Stimulated activated CD8-positive, alpha-beta memory T cell treated with anti-CD3 and anti-CD28 coated beads, Interleukin-12 subunit alpha, Interleukin-12 subunit beta, amount 100 ng/mL, for 4 hours (primary cell): Measurements from ENCODE around the gene AMER2.
"Not testable (repeated sequence)": the region's sequence is repeated elsewhere in the genome, so short reads cannot be mapped to it uniquely, and the experiment has no call there.

Experiments used
- DNase-seq: peaks from one replicate; pipeline ENCODE4 v3.0.0-alpha.2; 2020; ENCODE audit warnings: low read depth

AMER2 gene

DNA sequence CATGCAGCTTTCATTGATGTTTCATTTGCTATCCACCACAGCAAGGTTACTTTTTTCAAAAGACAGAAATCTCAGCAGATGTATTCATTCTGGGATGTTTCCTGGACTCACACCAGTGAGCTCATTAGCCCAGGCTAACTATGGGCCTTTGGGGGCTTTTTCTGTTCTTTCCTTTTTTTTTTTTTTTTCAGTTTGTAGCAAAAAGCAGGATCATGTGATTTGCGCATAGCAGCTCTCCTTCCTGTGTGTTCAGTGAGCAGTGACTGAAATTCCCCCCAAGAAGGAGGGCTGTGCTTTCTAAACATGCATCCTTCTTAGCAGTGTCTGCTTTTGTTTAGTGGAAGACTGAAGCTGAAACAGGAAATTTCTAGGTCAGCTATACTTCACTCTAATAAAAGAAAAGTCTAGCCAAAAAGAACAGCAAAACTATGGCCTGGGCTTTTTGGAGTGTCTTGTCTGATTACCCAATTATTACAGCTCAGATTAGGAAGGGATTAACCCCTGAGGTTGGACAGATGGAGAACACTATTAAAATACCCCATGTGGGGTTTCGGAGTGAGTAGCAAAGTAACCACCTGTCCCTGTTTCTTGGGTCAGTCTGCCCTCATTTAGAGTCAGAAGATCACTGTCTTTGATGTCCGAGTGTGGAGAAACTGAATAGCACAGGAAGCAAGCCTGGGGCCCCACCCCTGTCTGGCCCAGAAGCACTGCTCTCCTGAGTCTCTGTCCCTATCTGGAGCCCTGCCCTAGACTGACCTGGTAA is 8.9 kb upstream of the AMER2 start:
- no peak for DNase-seq

DNA sequence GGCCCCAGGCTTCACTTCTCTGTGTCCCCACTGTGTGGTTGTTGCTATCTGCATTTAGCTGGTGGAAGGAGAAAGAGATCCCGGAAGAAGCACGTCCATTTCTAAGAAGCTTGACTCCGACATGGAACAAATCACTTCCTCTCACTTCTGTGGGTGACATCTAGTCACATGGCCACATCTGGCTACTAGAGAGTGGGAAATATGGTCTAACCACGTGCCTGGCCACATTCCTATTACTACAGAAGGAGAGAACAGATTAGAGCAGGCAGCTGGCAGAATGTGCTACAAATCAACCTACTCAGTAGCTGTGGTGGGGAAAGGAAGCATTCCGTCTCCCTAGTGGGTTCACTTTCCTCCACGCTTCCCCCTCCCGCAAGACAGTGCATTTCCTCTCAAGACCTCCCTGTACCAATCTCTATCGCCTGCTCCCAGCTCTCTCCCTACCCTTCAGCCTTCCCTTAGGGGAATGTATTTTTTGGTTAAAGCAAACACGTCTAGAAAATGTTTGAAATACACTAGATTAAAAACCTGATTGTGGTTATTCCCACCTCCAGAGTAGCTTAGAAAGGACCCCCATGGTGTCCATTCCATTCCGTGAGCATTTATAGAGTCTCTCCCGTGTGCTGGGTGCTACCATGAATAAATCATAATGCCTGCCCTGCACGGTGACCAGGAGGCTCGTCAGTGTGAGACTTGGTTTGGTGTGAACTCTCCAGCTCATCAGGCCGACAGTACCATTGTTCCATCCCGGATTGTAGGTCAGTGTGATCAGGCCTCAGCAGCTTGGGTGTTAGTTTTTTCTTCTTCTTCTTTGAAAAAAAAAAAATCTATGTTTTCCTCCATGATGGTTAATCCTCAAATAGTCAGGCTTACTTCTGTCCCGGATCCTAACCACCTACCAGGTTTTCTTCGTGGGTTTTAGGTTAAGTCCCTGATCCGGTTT is 8.0 kb upstream of the AMER2 start:
- no peak for DNase-seq

DNA sequence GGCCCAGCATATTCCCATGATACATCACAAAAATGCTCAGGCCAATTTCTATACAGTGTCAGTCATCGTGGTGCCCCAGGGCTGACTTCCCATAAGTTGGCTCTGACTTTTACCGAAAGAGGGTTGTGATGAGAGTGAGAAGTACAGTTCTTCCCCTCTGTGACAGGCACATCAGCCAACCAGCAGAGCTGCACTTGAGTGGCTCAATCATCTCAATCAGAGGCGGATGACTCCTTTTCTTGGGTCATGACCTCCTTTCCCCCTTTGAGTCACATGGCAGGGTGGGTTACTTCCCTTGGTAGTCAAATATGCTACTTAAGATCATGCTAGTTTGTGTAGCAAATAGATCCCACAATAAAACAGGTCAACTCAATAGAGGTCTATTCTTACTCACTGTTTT is 6.9 kb upstream of the AMER2 start:
- no peak for DNase-seq

DNA sequence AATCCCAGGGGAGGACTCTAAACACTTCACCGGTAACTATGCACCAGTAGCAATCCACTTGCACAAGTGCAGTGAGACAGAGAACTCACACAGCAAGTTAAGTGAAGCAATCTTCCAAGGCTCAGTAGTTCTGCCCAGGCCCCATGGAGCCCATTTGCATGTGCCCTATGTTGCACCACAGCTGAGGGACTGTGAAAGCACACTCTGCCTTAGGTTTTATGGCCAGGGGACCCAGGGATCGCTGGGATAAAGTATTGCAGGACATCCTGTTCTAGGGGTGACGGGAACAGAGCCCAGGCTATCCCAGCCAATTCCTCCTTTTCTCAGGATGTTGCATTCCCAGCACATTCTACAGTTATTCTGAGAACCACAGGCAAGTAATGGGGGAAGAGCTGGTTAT is 6.0 kb upstream of the AMER2 start:
- DNase-seq: no peak

DNA sequence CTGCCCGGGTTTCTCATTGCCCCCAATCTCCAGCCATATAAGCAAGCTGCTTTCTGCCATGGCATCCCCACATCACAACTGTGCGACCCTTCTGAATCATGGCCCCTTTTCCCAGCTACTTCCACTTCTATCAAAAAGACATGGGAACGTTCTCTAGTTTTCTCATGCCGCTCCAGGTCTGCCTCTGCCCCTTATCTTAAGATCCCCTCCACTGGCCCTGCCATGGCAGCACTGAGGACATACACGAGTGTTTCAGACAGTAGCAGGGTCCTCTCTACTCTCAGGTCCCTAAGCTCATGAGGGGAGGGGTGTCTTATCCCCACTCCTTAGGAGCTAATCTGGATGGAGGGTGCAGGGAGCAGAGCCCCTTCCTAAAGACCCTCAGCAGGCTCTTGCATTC is 5.5 kb upstream of the AMER2 start:
- DNase-seq: no peak

DNA sequence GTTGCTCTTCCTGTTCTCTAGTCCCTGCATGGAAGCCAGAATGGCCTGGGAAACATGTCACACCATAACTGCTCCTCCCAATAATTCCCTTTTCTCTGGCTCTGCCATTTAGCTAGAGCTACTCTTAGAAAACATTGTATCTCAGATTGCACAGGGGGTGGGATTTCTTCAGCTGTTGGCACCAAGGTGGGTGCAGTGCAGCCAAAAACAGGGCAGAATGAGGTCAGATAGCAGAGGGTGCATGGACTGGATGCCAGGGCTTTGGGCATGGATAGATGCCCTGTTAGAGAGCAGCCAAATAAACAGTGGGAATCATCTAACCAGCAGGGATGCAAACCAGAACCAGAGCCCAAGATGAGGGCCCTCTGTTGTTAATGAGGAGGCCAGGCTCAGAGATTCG is 4.9 kb upstream of the AMER2 start:
- no peak for DNase-seq

DNA sequence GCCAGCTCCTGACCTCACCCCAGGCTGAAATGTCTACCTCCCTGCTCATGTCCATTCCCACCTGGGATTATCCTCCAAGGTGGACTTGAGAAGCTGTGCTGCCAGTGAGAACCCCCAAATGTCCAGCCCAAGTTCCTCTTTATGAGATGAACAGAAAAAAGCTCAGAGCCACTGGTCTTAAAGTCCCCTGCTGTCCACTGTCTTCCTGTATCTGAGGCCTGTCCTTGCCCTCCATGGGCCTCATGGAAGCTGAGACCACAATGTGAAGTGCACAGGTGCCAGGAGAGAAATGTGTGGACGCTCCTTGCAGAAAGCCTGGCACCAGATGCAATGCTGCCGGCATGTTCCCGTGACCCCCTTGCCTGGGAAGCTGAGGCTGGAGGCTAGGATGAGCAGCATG is 3.3 kb upstream of the AMER2 start:
- DNase-seq: no peak

DNA sequence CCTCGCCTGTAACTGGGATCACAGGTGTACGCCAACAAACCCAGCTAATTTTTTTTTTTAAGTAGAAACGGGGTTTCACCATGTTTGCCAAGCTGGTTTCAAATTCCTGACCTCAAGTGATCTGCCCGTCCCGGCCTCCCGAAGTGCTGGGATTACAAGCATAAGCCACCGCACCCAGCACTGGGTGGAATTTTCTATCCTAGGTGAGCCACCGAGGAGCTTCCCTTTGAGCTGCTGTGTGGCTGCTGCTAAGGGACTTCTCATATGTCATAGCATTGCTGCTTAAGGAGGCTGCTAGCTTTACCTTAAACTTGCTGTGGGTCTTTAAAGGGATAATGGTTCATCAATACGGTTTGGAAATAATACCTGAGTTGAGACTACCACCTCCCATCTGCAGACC is 2.9 kb upstream of the AMER2 start:
- DNase-seq: no peak

DNA sequence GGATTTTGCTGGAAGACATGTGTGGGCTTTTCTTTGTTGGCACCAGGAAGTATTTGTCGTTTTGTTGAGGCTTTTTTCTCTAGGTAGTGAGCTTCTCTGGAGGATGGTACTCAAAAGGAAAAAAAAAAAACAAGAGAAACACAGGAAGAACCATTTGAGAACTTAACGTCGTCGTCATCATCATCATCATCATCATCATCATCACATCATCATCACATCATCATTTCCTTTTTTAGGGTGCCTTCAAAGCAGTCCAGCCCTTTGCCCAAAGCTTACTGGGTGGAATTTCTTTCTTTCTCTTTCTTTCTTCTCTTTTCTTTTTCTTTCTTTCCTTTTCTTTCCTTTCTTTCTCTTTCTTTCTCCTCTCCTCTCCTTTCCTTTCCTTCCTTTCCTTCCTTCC is 2.2 kb upstream of the AMER2 start:
- DNase-seq: no peak

DNA sequence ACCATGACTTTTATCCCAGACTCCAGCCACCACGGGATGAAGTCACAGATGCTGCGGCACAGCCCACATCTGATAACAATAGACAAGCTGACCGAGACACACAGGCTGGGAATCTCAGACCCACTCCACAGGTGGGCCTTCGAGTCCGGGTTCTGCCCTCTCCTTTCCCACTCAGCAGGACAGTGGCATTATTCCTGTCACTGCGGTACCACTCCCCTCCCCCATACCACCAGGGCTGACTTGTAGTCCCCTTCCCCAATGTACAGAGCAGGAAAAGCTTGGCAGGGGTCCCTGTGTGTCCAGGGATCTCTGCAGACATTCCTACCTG is 179 bp upstream of the AMER2 start:
- DNase-seq: no peak

DNA sequence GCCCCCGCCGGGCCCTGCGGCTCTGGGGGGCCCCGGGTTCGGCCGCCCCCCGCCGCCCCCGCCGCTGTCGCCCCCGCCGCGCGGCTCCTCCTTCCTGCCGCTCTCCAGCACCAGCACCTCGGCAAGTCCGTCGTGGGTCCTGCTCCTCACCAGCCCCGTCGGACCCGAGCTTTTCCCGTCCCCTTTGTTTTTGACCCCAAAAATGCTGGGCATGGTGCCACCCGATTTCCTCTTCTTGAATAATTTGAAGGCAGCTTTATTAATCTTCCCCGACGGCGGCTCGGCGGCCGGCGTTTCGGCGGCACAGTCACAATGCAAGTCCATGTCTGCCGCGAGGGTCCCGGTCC is 945 bp downstream of the AMER2 start:
- DNase-seq: no peak

DNA sequence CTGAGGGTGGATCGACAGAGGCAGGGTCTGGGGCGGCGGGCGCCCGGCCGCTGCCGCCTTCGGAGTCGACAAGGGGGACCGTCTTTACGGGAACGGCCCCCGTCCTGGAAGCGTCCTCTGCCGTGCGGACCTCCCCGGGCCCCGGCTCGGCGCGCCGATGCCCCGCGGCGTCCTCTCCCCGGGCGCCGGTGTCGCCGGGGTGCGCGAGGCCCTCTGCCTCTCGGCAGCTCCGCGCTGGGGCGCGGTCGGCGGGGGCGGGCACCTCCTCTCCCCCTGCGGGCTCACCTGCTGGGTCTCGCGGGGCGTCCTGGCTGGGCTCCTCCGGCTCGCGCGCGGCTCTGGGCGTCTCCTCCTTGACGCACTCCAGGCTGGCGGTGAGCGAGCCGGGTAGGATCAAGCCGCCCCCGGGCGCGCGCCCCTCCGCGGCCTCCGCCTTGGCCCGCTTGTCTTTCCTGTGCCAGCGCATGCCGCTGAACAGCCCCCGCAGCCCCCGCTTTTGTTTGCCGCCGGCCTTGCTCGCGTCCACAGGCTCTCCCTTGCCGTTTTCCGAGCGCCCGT is 1.5 kb downstream of the AMER2 start:
- DNase-seq: no peak

DNA sequence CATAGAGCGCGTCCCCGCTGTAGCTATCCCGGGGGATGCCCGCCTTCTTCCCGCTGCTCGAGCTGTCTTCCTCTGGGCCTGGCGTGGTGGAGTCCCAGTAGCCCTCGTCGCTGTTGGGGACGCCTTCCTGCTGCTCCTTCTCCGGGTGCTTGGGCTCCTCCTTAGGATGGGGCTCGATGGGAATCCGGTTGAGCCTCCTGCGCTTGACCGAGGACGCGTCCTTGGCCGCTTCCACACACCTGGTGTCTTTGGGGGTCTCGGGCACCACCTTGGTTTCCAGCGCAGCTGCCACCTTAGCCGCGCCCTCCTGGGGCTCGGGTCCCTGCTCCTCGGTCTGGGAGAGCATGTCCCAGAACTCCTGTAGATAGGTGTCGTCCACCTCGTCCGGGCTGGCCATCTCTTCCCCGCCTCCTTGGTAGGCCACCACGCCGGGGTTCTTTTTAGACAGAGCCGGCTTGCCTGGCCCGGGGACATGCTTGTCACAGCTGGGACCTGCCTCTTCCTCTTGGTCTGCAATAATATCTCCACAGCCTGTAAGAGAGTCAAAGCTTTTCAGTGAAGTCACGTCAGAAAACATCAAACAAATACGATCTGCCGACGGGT is 2.0 kb downstream of the AMER2 start:
- DNase-seq: no peak

DNA sequence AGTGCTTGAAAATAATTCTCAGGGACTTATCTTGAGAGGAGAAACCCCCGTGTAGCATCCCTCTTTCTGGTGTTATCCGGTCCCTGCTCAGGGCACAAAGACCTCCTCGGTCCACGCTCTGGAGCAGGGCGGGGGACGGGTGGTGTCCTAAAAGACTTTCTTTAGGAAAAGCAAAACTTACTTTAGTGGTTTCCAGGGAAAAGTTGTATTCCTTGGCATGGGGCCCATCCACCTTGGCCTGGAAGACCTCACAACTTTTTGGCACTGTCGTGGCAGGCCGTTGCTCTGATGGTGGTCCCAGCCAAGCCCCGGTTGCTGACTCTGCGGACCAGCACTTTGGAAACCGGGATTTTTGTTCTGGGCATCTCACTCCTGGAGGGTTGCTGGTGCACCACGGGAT is 2.7 kb downstream of the AMER2 start:
- no peak for DNase-seq

DNA sequence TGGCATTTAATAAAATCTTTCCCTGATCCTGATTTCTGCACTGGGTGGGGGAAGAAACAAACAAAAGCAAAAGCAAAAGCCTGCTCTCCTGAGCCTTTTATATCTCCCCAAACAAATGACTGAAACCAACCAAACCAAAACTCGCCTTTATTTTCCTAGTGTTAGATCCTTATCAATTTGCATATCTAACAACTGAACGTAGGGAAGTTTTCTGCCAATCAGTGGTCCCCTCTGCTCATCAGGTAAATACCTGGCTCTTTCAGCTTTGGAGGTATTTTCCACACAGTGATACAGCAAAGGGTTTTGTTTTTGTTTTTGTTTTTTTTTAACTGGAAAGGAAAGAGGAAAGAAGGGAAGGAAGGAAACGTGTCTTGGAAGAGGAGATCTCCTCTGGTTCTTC is 3.3 kb downstream of the AMER2 start:
- no peak for DNase-seq

DNA sequence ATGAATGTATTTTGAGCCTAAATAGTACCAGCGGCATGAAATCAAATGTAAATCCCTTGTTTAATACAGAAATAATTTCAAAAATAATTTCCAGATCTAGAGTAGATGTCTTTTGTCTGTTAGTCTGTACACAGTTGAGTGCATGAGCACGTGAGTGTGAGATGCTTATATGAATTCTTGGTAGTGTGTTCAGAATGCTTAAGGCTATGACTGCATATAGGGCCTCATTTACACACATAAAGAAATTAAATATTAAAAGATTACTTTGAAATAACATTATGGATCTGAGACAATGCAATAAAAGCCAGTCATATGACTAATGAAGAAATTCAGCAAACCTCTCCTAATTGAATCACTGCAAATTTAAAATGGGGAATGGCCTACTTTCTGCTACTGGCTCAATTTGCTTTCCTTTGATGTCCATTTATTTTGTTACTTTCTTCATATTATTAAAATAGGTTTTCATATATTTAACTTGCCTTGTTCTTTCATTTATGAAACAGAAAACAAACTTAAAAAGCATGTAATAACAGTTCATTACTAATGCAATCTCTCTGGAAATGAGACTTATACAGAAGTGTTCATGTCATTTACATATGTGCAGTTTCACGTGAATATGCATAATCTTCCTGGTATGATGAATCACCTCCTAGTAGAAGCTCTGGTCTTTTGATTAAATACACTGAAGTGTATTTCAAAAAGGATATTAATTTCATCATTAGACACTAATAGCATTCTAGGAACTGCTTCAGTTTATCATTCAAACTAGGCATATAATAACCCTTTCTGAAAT is 4.5 kb downstream of the AMER2 start:
- no peak for DNase-seq

DNA sequence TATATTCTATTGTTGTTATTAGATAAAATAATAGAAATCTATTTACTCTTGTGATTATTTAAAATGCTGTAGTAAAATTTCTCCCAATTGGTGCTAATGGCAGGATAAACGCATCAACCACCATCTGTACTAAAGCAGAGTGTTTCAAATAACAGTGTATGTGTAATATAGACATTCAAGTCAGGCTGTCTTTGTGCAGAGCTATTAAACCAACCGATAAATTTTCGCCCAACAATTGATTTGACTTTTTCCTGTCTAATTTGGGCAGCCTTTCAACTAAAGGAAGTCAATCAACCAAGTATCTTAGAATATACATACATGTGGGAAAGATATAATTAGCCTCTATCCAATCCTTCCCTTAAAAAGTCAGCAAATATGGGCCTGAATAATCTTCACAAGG is 5.8 kb downstream of the AMER2 start:
- DNase-seq: no peak

DNA sequence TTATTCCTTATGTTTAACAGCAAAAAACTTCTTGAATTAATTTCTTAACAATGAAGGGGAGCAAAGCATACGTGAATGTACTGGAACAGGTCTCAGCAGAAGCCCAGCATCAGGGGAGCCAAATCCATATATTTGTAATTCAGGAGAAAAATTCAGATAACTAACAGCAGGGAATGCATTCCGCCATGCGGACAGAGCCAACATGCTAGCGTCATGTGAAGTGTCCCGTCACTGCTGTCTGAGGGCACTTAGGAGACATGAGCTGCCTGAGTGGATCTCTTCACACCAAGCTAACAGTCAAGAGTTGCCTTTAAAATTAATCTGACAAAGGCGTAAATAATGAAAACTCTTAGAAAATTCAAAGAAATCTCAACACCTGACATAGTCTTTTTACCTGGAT is 6.4 kb downstream of the AMER2 start:
- DNase-seq: no peak

DNA sequence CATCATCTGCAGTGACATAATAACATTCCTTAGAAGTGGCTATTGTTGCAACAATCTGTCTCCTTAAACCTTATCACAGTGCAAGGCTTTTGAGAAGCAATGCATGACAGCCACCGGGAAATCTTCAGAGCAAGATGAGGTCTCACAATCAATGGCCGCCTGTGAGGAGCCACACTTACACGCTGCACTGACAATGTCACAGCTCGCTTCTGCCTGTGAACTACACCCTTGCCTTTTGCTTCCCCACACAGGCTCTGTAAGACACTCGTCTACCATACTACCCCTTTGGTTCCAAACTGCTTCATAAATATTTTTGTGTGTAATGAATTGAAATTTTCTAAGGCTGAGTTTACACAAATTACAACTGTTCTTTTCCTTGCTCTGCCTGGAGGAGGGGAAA is 6.9 kb downstream of the AMER2 start:
- not testable (repeated sequence) for DNase-seq

DNA sequence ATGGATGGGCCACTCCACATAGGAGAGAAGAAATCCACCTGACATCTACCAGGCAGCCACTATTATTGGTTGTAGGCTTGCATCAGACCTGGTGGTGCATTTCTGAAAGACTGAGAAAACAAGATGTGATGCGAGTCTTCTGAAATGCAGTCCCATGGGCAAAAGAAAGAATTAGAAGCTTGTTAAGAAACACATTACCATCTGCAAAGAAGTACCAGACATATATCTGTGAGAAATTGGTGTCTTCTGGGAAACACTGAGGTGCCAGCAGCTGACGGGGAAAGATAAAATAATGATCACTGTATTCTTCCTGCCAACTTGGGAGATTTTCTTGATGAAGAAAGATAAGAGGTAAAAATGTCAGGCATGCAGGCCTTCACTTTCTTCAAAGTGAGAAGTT is 14.4 kb downstream of the AMER2 start:
- no peak for DNase-seq

DNA sequence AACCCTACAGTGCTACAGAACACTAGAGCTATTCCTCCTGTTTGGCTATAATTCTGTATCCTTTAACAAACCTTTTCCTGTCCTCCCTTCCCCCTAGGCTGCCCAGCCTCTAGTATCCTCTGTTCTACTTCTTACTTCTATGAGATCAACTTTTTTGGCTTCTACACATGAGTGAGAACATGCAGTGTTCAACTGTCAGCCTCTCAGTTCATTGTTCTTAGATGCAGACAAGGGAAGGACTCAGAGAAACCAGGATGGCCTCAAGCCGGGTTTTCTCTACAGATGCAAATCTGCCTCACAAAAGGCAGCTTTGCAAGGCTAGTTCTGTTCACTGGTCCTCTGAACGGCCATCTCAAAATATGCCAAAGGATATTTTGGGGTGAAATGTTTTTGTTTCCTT is 18.4 kb downstream of the AMER2 start:
- DNase-seq: no peak

DNA sequence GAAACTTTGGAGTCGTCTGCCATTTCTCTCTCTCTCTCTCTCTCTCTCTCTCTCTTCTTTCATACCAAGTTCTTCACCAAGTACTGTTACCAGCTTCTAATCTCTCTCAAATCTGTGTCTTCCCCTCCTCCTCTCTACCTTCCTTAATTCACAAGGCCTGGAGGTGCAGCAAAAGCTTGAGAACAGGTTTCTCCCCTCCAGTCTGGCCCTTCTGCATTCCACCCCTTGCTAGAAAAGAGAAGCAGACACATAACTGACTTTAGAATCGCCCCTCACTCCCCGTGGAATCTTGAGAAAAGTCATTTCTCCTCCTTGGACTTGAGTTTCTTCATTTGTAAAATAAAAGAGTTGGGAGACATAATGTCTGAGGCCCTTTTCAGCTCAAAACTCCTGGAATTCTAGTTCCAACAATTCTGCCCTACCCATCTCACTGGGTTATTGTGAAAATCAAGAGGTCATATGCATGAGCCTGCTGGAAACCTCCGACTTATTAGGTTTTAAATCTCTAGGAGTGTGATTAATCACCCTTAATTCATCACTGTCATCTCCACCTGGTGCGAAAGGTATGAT is 20.4 kb downstream of the AMER2 start:
- no peak for DNase-seq
